GM18909 (cell line): ENCODE measurements around the gene PTPRC.
"Not testable (repeated sequence)": the region's sequence is repeated elsewhere in the genome, so short reads cannot be mapped to it uniquely, and the experiment has no call there.

Source experiments
- ATAC-seq: cut with Tn5 transposase; IDR thresholded peaks from one replicate; pipeline ENCODE4 v1.9.1; 2021; ENCODE audit warnings: mild to moderate bottlenecking; ENCODE audit not compliant: unreplicated experiment, poor library complexity

PTPRC gene

GRCh38 chr1:198638894-198639635 is at the start of gene PTPRC:
Gene PTPRC (plus strand): TSS chr1:198639040. CDS start chr1:198639269, 229 bp downstream.
- ATAC-seq: peak; percentile 75

DNA sequence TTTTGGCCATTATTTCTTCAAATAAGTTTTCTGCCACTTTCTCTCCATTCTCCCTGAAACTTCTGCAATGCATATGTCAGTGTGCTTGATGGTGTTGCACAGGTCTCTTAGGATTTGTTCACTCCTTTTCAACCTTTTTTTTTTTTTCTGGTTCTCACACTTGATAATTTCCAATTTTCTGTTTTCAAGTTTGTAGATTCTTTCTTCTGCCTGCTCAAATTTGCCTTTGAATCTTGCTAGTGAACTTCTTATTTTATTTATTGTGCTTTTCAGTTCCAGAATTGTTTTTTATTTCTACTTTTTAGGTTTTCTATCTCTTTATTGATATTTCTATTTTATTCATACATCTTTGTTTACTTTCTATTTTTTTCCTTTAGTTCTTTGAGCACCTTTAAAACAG is 48.4 kb upstream of the PTPRC start:
- no peak for ATAC-seq

GRCh38 chr1:198595765-198596164 is 43.1 kb upstream of the PTPRC start:
- ATAC-seq: no peak

DNA sequence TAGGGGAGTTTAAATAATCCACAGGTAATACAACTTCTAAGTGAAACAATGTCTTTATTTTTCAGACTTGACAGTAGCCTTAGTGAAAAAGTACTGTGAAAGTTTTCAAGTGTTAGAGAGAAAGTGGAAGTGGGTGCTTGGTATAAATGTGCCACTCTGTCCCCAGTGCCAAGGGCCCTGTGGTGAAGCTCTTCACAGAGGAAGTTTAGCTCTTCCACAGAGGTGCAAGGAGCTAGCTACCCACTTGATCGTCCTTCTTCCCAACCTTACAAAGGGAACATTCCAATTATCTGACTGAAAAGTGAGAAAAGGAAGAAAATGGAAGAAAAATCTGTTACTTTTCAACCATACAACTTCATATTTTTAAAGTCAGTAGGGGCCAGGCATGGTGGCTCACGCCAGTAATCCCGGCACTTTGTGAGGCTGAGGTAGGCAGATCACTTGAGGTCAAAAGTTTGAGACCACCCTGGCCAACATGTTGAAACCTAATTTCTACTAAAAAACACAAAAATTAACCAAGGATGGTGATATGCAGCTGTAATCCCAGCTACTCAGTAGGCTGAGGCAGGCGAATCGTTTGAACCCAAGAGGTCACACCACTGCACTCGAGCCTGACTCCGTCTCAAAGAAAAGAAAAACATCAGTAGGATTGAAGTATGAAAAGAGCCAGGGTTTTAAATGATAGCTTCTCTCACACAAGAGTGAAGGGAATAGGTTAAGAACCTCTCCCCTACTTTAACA is 41.0 kb upstream of the PTPRC start:
- peak; percentile 40 for ATAC-seq

DNA sequence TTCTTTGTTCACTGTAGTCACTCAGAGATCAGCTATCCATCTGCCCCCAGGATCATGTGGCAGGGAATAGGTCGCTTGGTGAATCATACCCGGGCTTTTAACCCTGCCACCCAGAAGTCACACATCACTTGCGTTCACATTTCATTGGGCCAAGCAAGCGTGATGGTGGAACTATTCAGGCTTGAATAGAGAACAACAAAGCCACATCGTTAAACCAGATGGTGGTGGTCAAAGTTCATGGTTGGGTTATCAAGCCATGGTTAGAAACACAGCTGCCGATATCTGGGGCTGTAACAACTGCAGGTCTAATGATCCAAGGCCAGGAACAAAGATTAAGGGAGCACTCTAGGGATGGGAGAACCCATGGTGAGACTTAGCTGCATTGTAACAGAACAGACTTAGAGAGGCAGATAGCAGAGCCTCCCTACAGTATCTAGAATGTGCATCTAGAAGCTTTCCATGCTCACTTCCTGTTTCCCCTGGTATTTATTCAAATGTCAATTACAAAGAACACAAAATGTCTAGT is 40.0 kb upstream of the PTPRC start:
- peak; percentile 86 for ATAC-seq

GRCh38 chr1:198599749-198600148 is 39.1 kb upstream of the PTPRC start:
- no peak for ATAC-seq

GRCh38 chr1:198600906-198601305 is 37.9 kb upstream of the PTPRC start:
- ATAC-seq: no peak

DNA sequence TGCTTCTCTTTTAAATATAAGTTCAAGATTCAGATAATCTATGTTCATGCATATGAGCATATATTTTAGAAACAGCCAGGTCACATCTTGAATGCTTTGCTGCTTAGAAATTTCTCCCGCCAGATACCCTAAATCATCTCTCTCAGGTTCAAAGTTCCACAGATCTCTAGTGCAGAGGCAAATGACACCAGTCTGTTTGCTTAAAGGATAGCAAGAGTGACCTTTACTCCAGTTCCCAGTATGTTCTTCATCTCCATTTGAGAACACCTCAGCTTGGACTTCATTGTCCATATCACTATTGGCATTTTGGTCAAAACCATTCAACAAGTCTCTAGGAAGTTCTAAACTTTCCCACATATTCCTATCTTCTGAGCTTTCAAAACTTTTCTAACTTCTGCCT is 37.5 kb upstream of the PTPRC start:
- ATAC-seq: not testable (repeated sequence)

DNA sequence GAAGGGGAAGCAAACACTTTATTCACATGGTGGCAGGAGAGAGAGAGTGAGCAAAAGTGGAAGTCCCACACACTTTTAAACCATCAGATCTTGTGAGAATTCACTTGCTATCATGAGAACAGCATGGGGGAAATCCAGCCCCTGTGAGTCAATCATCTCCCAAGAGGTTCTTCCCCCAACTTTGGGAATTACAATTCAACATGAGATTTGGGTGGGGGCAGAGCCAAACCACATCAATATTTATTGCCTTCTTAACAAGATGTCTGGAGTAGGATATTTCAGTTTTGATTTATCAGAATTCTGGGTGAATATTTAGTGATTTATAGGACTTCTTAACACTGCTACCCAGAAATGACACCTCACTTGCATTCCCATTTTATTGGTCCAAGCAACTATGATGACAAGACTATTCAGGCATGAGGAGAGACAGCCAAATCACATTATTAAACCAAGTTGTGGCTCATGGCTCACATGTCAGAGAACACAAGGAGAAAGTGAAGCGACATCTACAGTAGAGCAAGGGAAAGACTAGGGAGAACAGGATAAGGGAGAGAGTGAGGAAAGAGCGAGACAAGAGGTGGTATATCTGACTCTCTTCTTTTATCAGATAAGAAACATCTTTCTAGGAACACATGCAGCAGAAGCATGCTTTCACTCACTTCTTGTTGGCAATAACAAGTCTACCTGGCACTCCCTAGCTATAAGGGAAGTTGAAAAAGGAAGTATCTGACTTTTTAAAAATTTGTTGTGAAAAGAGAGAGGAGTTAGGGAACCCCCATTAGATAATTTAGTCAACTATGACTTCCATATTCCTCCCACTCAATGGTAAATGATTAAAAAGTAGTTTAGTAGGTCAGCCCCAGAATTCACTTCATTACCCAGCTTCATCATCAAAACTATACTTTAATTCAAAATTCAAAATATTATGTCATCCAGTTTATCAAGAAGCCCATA is 36.6 kb upstream of the PTPRC start:
- no peak for ATAC-seq

DNA sequence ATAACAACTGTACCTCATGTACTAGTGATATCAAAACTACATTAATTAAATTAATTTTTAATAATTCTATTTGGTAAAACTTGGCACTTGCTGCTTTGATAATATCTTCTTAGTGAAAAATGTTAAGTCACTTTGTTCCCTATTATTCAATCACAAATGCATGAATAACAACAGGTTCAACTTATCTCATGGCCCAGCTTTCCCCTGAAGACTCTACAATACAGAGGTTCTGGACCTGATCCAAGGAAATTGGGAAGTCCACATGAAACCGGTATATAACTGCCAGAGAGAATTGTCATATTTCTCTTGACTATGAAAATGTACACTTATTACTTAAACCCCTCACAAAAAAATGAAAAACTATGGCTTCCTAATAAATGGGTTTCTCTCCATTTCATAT is 33.9 kb upstream of the PTPRC start:
- no peak for ATAC-seq

- ATAC-seq: no peak
Observed at GRCh38 chr1:198605406-198605805, 33.4 kb upstream of the PTPRC start.

- no peak for ATAC-seq
Observed at GRCh38 chr1:198606020-198606438, 32.8 kb upstream of the PTPRC start.

DNA sequence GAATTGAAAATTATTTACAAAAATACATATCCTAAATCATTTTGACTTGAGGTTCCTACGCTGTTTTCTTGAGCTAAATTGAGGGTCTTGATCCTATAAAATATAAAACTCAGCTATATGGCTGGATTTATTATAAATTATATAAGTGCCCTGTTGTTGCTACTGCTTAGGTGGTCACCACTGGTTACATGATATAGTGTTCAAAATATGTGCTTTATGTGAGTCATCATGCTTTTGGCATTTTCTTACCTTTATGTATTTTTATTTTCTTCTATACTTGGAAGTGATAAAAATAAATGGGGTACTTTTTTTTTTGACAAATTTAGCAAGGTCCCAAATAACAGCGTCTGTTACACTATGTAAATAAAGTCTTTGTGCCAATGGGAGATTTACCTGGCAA is 31.1 kb upstream of the PTPRC start:
- no peak for ATAC-seq

DNA sequence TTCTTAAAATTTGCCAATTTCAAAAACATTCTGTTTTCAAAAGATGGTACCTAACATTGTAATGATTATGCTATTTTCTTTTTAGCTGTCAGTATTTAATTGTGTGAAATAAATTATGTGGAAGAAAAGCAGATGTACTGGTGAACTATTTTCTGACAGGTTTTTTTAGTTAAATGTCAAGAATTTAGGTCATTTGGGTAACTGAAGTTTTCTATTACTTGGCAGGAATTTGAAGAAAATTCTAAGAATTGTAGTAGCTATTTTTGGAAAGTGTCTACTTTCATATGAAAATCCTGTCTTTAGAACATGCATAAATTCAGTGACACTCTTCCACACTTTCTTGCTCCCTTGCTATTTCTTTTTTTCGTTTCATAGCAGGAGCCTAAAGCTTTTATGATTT is 28.5 kb upstream of the PTPRC start:
- no peak for ATAC-seq

GRCh38 chr1:198611219-198611618 is 27.6 kb upstream of the PTPRC start:
- no peak for ATAC-seq

DNA sequence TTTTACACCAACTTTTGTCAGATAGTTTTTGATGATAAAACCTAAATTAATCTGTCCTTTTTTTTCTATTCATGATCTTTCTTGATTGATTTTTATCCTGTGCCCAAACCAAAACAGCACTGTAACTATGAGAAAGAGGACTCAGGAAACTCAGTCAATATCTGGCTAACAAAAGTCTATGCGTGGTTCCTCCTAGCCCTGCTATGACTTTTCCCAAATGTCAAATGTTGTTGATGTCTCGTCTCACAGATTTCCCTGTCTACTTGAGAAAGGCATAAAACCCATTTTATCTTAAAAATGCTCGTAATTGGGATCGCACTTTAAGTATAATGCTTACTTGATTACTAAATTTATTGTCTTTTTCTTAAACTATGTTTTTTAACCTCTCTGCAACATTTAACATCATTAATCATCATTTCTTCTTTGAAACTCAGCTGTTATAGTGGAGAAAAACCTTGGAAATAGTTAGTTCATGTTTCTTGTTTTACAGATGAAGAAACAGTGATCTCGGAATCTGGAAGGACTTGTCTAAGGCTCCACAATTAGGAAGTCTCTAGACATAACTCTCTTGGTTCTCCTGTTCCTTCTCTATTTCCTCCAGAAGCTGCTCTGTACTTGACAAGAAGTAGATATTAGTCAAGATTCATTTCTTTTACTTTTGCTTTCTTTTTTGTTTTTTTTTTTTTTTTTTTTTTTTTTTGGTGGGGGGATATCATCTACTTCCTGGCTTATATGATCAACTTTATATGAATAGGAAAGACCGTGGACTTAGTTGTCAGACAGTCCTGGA is 26.2 kb upstream of the PTPRC start:
- peak; percentile 56 for ATAC-seq

- ATAC-seq: no peak
Observed at GRCh38 chr1:198617406-198617805, 21.4 kb upstream of the PTPRC start.

- no peak for ATAC-seq
Observed at GRCh38 chr1:198619375-198620140, 19.3 kb upstream of the PTPRC start.

DNA sequence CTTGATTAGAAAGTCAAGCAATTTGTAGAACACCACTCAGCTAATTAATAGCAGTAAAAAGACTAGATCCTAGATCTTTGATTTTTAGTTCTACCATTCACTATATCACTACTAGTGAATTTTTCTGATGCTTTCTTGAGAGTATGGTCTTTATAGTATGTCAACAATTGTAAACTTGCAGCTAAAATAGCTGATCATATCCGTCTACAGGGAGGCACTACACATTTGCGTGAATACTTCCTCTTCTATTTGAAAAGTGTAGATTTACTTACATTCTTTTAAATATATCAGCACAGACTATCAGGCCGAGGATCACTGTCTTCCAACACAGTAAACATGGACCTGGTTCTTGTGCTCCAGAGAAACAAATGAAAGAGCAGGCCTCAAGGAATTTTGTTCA is 18.6 kb upstream of the PTPRC start:
- no peak for ATAC-seq
